GM21526 (cell line): ENCODE measurements around the gene PLCB4.

Experiments used
- ATAC-seq: cut with Tn5 transposase; IDR thresholded peaks from one replicate; pipeline ENCODE4 v1.9.1; 2021; ENCODE audit warnings: moderate library complexity; ENCODE audit not compliant: unreplicated experiment, low FRiP score

Gene PLCB4

DNA sequence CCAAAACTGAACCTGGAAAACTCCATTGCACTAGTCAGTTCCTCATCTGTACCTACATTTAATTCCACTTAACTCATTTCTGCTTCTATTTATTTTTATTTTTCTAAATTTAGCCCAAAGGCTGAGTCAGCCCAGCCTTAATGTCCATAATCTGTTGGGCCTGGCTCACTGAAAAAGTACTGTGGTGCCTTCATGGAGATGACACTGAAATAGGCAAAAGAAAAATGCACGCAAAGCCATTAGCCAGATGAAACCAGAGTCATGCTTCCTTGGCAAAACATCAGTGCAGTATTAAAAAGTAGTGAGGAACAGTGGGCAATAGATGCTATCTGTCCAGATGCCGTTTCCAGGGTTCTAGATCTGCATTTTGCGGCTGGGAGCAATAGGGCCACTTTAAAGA is 14.7 kb upstream of the PLCB4 start:
- ATAC-seq = no peak

DNA sequence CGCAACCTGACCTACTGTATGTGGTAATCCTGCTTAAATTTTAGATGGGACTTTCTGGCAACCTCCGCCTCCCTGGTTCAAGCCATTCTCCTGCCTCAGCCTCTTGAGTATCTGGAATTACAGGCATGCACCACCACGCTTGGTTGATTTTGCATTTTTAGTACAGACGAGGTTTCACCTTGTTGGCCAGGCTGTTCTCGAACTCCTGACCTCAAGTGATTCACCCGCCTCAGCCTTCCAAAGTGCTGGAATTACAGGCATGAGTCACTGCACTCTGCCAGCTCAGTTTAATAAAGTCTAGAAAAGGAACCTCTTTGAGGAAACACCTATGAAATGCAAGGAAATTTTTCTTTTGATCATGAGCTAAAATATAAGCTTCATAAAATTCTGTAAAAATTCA is 9.0 kb upstream of the PLCB4 start:
- no peak for ATAC-seq

GRCh38 chr20:9061434-9061833 is 7.5 kb upstream of the PLCB4 start:
- no peak for ATAC-seq

DNA sequence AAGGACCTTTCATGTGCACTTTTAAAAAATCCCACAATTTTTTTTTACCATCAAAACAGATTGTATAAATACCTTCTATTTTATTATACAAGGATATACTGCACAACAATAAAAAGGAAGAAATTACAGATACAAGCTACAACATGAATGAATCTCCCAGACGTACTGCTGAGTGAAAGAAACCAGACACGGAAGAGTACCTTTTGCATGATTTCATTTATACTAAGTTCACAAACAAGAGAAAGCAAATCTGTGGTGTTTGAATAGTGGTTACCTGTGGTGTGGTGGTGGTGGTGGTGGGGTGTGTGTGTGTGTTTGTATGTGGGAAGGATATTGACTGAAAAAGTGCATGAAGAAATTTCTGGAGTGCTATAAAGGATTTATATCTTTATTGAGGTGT is 6.8 kb upstream of the PLCB4 start:
- no peak for ATAC-seq

- no peak for ATAC-seq
Measured at GRCh38 chr20:9066191-9066590, 2.7 kb upstream of the PLCB4 start.

GRCh38 chr20:9068233-9068801 is 570 bp upstream of the PLCB4 start:
- no peak for ATAC-seq

GRCh38 chr20:9070304-9070703 is 1.4 kb downstream of the PLCB4 start:
- no peak for ATAC-seq

DNA sequence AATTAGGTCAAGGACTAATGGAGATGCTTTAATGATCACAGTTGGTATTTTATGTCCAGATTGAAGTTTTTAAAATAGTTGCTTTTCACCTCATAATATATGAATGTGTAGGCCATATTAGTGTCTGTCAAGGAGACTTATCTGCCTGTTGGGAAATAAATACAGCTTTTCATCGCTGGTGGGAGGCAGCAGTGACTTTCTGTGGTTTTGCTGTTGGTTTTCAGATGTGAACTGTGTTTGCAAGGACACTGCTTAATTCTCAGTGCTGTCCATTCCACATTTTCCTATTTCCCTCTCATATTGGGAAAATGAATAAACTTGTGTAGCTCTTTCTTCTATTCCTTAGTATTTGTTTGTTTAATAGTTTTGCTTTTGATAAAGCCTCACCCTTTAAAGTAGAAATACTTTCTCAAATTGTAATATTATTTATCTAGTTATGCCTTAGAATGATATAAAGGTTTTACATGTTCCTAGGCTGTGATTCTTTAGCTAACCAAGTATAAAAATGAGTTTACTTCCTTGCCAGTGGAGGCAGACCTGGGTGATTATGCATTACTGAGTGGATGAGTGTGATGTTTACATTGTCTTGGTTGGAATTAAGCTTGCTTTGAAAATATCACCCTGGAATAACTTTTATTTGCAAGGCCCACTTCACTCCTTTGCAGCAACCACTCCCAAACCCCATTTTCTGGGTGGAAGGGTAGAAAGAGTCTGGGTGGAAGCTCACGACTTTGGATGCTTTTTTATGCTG is 3.3 kb downstream of the PLCB4 start:
- ATAC-seq = no peak

DNA sequence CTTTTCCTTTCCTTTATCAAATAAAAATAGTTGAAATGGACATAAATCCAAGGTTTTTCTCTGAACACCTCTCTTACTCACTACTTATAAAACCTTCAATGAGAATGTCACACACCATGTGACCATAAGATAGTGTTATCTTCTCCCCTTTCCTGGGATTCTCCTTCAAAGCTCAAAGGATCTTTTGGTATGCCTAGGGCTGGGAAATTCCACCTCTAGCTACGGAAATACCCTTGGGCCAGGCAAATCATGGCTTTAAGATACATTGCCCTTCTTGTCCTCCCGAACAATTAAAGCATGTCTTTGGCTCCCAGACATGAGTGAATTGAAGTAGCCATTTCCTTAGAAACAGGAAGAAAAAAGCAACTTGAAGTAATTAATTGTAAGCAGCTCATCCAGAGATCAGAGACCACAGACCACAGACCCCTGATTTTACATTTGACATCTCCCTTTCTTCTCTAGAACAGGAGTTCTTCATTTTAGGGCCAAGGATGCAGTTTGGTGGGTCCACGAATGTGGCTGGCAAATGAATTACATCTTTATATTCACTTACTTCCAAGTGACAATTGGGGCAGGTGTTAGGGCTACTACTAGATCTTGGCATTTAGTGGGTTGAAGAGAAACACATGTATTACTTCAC is 4.1 kb downstream of the PLCB4 start:
- no peak for ATAC-seq

GRCh38 chr20:9075264-9076095 is 6.6 kb downstream of the PLCB4 start:
- no peak for ATAC-seq

DNA sequence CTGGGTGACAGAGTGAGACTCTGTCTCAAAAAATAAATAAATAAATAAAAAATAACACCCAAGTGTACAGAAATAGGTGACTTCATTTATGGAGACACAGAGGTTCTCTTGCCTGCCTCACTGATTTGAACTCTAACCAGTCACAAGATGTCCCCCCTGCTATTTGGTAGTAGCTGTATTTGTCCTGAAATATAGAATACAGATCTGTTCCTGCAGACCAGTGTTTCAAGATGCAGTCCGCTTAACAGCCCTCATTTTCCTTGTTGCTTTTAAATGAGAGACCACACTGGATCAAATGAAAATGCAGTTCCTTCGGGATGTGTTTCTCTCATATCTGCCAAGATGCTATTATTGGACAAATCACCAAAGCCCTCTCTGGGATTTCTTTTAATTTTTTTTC is 7.6 kb downstream of the PLCB4 start:
- ATAC-seq = no peak

DNA sequence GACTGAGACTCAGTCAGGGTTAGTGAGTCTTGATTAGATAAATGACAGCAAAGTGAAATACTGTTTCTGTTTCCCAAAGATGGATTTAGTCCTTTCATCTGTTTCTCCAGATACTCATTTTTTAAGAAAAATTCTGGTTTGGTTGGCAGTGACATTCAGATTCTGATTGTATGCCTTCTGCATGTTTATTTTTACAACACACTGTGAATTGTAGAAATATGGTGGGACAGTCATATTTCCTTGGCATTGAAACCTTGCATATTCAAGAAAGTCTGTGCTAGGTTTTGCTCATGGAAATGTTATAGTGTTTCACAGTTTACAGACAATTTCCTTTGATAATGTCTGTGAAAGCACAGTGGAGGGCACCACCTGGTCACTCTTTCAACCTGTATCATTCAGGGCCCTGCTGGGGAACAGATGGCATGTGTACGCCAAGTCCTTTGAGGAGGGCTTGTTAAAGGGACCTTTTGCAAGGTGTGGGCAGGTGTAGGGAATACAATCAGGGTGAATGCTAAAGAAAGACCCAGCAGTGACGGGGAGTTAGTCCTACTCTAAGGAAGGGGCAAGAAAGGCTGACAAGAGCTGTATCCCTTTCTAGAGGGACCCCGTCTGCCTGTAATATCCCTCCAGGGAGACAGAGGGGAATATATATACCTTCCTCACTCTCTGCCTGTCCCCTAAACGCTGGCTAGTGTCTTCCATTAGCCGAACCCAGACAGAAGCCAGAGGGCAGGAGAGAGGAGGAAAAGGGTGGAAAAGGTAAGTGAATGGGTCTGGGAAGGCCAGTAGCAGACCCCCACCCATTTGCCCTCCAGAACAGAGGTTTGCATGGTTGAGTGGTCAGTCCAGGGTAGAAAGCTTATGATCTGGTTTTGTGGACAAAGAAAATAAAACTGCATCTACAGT is 10.2 kb downstream of the PLCB4 start:
- no peak for ATAC-seq

GRCh38 chr20:9081423-9081966 is 12.6 kb downstream of the PLCB4 start:
- ATAC-seq = no peak

- ATAC-seq = no peak
Measured at GRCh38 chr20:9082741-9083140, 13.9 kb downstream of the PLCB4 start.

DNA sequence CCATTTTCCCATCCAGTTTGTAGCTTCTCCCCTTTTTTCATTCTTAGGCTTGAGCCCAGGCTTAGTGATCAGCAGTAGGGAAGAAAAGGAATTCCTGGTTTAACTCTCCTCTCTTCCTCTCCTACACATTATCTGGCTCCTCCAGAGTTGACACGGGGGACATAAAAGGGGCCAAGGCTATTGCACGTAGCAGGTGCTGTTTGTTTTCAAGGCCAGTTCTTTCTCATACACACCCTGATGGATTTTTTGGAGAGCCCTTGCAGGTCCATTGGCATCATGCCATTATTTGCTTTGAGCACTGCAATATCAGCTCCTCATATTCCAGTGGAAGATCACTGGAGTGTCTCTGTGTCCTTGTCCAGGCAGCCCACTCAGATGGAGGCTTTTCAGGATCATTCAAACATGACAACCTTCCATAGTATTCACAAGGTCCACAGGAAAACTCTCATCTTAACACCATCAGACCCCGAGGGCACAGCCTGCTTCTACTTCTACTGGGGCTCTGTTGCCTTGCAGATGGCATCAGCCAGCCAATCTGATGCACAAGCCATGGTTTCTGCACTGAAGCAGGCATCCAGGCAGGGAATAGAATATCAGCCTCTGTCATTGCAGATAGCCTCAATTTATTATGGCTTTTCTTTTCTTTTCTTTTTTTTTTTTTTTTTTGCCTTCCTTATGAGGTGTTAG is 18.8 kb downstream of the PLCB4 start:
- ATAC-seq = no peak

GRCh38 chr20:9088556-9088955 is 19.7 kb downstream of the PLCB4 start:
- no peak for ATAC-seq

DNA sequence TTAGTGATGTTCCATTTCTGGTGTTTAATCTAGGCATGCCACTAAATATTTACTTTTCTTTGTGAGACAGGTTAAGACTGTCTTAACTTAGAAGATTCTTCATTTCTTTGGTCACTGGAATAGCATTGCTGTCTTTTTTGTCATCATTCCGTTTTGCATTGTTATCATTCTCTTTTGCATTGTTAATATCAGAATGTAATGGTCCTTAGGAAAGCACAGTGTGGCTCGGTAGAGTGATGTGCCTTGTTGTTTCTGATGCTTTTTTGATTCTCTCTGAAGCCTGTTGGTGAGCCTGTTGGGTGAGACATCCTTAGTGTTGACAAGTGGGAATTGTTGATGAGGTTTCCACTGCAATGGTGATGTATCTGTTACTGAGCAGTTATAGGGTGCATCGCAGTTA is 23.2 kb downstream of the PLCB4 start:
- ATAC-seq = no peak

DNA sequence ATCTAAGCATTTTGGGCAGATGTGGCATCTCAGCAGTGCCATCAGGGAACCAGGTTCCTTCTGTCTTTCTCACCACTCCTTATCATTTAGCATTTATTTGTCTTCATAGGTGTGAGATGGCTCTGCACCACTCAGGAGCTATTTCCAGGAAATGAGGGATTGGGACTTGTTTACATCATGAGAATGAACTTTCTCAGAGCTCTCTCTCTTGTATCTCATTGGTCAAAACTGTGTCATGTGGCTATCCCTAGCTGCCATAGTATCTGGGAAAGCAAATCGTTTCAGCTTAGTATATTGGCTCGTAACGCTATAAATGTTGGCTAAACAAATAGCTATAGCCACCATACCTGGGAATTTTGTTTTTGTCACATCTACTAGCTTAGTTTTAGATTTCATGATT is 23.8 kb downstream of the PLCB4 start:
- no peak for ATAC-seq

DNA sequence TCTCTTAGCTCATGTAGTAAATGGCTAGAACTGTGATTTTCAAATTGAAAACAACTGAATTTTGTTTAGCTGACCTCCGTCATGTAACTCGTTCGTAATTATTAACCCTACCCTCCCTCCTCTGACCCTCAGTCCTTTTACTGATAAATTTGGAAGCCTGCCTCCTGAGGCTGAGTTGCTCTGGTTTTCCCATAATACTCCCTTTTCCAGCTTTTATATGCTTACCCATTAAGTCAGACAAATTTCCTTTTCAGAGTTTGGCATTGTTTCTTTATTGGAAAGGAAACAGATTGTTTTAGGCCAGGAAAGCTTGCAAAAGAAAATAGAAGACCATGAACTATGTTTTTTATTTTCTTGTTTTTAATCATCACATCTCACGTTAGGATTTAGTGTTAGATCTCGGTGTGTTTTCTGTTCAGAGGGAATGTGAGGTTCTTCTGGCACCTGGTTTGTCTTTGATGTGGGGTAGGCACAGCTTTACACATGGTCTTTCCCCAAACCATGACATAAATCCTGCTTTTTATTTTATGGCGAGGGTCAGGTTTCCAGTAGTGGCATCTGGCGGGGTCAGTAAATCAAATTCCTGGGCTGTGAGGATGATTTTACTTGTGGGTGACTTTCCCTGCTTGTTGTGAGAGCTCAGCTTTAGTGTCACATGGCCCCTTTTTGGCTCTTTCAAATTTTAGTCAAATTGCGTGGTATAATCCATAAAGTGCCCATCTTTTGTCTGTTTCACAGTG is 24.5 kb downstream of the PLCB4 start:
- ATAC-seq = no peak
